Brain microvascular endothelial cell (primary cell): ENCODE results near the gene KLC3.

Source experiments
- DNase-seq: peaks from one replicate; pipeline ENCODE4 v3.0.0-alpha.2; 2020
- H3K27ac ChIP-seq: fragments of 250-450 bp; sonication (Bioruptor Pico); 2 replicates; pipeline ENCODE4 v1.5.1; 2020; ENCODE audit warnings: mild to moderate bottlenecking, moderate library complexity
- H3K27me3 ChIP-seq: fragments of 250-450 bp; sonication (Bioruptor Pico); replicated peaks from 2 replicates; pipeline ENCODE4 v1.5.1; 2020; ENCODE audit warnings: mild to moderate bottlenecking
- H3K36me3 ChIP-seq: fragments of 250-450 bp; sonication (Bioruptor Pico); replicated peaks from 2 replicates; pipeline ENCODE4 v1.5.1; 2020; ENCODE audit warnings: mild to moderate bottlenecking
- H3K4me3 ChIP-seq: 2 replicates; pipeline ENCODE4 v1.5.1; 2011; ENCODE audit warnings: low read depth, mild to moderate bottlenecking, control low read depth, low read length, moderate library complexity
- in situ Hi-C: cut with HindIII; loops from 2 replicates; pipeline ENCODE4 v1.10.0; 2017; ENCODE audit warnings: low sequenced_read_pairs, low pct_ligation_motif_present
- TF ChIP-seq, protein P1 (sequence below): IDR thresholded peaks from 2 replicates; pipeline ENCODE4 v1.5.1; 2011; ENCODE audit warnings: low read depth, mild to moderate bottlenecking, moderate library complexity, low read length, control low read depth, inconsistent platforms; ENCODE audit errors: missing control alignments

Gene KLC3

DNA sequence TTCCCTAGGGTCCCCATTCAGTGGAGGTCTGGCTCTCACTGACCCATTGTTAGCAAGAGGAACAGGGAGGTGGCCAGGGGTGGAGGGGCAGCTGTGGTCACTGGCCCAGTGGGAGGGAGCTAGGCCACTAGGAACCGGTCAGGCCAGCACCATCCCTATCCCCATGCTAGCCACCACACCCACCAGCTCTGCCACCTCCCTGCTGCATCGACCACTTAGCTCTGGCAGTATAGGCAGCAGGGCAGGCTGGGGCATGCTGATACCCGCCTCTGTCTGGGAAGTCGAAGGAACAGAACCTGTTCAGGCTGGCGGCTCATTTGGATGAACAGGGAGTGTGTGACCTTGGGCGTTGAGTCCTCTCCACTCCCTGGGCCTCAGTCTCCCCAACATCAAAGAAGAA, 59.6 kb downstream of the KLC3 start:
- no peaks in the 10 kb centered on the region for H3K27me3 ChIP-seq
- TF ChIP-seq, protein P1, sequence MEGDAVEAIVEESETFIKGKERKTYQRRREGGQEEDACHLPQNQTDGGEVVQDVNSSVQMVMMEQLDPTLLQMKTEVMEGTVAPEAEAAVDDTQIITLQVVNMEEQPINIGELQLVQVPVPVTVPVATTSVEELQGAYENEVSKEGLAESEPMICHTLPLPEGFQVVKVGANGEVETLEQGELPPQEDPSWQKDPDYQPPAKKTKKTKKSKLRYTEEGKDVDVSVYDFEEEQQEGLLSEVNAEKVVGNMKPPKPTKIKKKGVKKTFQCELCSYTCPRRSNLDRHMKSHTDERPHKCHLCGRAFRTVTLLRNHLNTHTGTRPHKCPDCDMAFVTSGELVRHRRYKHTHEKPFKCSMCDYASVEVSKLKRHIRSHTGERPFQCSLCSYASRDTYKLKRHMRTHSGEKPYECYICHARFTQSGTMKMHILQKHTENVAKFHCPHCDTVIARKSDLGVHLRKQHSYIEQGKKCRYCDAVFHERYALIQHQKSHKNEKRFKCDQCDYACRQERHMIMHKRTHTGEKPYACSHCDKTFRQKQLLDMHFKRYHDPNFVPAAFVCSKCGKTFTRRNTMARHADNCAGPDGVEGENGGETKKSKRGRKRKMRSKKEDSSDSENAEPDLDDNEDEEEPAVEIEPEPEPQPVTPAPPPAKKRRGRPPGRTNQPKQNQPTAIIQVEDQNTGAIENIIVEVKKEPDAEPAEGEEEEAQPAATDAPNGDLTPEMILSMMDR: no peak
- in situ Hi-C loops: no loop called here

More for the DNA sequence above, 59.6 kb downstream of the KLC3 start:
- Histone ChIP-seq H3K36me3 (peaks cover 12% of the 10 kb centered on the region), H3K4me3 (no peak overlapping the region), H3K27ac (no peak overlapping the region)
- DNase-seq: no peak
